Stimulated activated CD8-positive, alpha-beta memory T cell treated with anti-CD3 and anti-CD28 coated beads, Interleukin-12 subunit alpha, Interleukin-12 subunit beta, amount 100 ng/mL, for 24 hours (primary cell): Measurements from ENCODE around the gene GRM7.

Source experiments
- DNase-seq: peaks from one replicate; pipeline ENCODE4 v3.0.0-alpha.2; 2020; ENCODE audit errors: extremely low read depth

Gene GRM7

GRCh38 chr3:7789324-7789723, 928.4 kb downstream of the GRM7 start:
- no peak for DNase-seq

- no peak for DNase-seq
Observed at GRCh38 chr3:7790141-7790540, 929.2 kb downstream of the GRM7 start.
